ENCODE data around the gene RAB12. TPM values are rescaled to one million over a fixed set of nuclear protein-coding genes. Genes with fewer than 3 reads are reported as not detected.

RAB12 gene
- 84.3 and 102 TPM in 2 replicates for polyA plus RNA-seq
- polyA minus RNA-seq: 89.1 and 100 TPM in 2 replicates

GRCh38 chr18:8608795-8609658, at the start of gene RAB12:
TSS of gene RAB12 (plus strand) at chr18:8609437. CDS start at chr18:8609440, 3 bp downstream.
- TF ChIP-seq CTCF (IDR thresholded peaks at IDR 0.05; ENCODE audit: poor library complexity, severe bottlenecking) (peak; percentile 85), POLR2AphosphoS5 (IDR thresholded peaks at IDR 0.05) (peak; percentile 89), RAD21 (conservative IDR thresholded peaks at IDR 0.05) (peak; percentile 24), SMC3 (conservative IDR thresholded peaks at IDR 0.05; ENCODE audit: poor library complexity) (peak; percentile 56), EP300 (conservative IDR thresholded peaks at IDR 0.05; ENCODE audit: poor library complexity, severe bottlenecking) (no peak), EZH2 (IDR thresholded peaks at IDR 0.05; ENCODE audit: borderline replicate concordance, insufficient read depth, low read length, poor library complexity, severe bottlenecking) (no peak)
- peak within 1 kb of the TSS; percentile 96 for H3K4me2 ChIP-seq (ENCODE audit: low read length)
- peaks cover 8% of the 10 kb centered on the region for H4K20me1 ChIP-seq (ENCODE audit: insufficient read depth)
- H2AFZ ChIP-seq (ENCODE audit: low read depth, low read length): peak within 1 kb of the TSS; percentile 40
- H3K4me3 ChIP-seq (ENCODE audit: low read length): peak within 1 kb of the TSS; percentile 96
- no peaks in the 10 kb centered on the region for H3K9me2 ChIP-seq (ENCODE audit: insufficient read depth, low read length)
- H3K9me3 ChIP-seq (ENCODE audit: low read length): no peaks in the 10 kb centered on the region
- peaks cover 41% of the 10 kb centered on the region for H3K79me2 ChIP-seq (replicated peaks; ENCODE audit: insufficient read depth, low read length)
- H3K36me3 ChIP-seq (ENCODE audit: insufficient read depth, low read length): no peaks in the 10 kb centered on the region
- H3K27me3 ChIP-seq (ENCODE audit: insufficient read depth, low read depth, low read length): peaks cover 9% of the 10 kb centered on the region
- no peaks in the 10 kb centered on the region for H3F3A ChIP-seq (ENCODE audit: insufficient read depth, low read length, poor library complexity, severe bottlenecking)
- H3K9ac ChIP-seq (ENCODE audit: low read length): peak within 1 kb of the TSS; percentile 83
- H3K27ac ChIP-seq (ENCODE audit: low read length): peak within 1 kb of the TSS; percentile 49

- no peak overlapping the region for H3K27ac ChIP-seq (ENCODE audit: low read length)
- no peak overlapping the region for H3K4me2 ChIP-seq (ENCODE audit: low read length)
- no peak for TF ChIP-seq SMC3 (conservative IDR thresholded peaks at IDR 0.05; ENCODE audit: poor library complexity)
- TF ChIP-seq EP300 (conservative IDR thresholded peaks at IDR 0.05; ENCODE audit: poor library complexity, severe bottlenecking): peak; percentile 78
- TF ChIP-seq MXI1 (conservative IDR thresholded peaks at IDR 0.05; ENCODE audit: poor library complexity, severe bottlenecking): no peak
- no peak for TF ChIP-seq REST (IDR thresholded peaks at IDR 0.05; ENCODE audit: borderline replicate concordance)
- TF ChIP-seq POLR2AphosphoS5 (IDR thresholded peaks at IDR 0.05): peak; percentile 71
- no peak overlapping the region for H3K9ac ChIP-seq (ENCODE audit: low read length)
- no peaks in the 10 kb centered on the region for H3K79me2 ChIP-seq (replicated peaks; ENCODE audit: insufficient read depth, low read length)
- H3K4me3 ChIP-seq (ENCODE audit: low read length): no peak overlapping the region
- H2AFZ ChIP-seq (ENCODE audit: low read depth, low read length): no peak overlapping the region
- H3K9me3 ChIP-seq (ENCODE audit: low read length): no peaks in the 10 kb centered on the region
- no peaks in the 10 kb centered on the region for H3K9me2 ChIP-seq (ENCODE audit: insufficient read depth, low read length)
- no peaks in the 10 kb centered on the region for H3K27me3 ChIP-seq (ENCODE audit: insufficient read depth, low read depth, low read length)
- no peaks in the 10 kb centered on the region for H3F3A ChIP-seq (ENCODE audit: insufficient read depth, low read length, poor library complexity, severe bottlenecking)
- H4K20me1 ChIP-seq (ENCODE audit: insufficient read depth): no peaks in the 10 kb centered on the region
- H3K36me3 ChIP-seq (ENCODE audit: insufficient read depth, low read length): no peaks in the 10 kb centered on the region
Observed at GRCh38 chr18:8559612-8560186, 49.5 kb upstream of the RAB12 start.
